Neuronal stem cell (in vitro differentiated cells): ENCODE data around the gene RPL7A.

Experiments used
- DNase-seq: peaks from one replicate; pipeline ENCODE4 v3.0.0-alpha.2; 2013; ENCODE audit warnings: low spot score
- H2AFZ ChIP-seq: one replicate; pipeline ENCODE4 v1.6.1; 2013; ENCODE audit warnings: mild to moderate bottlenecking, low read length, inconsistent platforms
- H2AK5ac ChIP-seq: 2 replicates; pipeline ENCODE4 v1.6.1; 2013; ENCODE audit warnings: low read depth, mild to moderate bottlenecking, inconsistent platforms, low read length, moderate library complexity, mixed read lengths
- H2BK120ac ChIP-seq: 2 replicates; pipeline ENCODE4 v1.6.1; 2013; ENCODE audit warnings: low read depth, mild to moderate bottlenecking, inconsistent platforms, low read length, moderate library complexity, mixed read lengths
- H2BK12ac ChIP-seq: one replicate; pipeline ENCODE4 v1.6.1; 2013; ENCODE audit warnings: low read length, inconsistent platforms
- H2BK15ac ChIP-seq: 2 replicates; pipeline ENCODE4 v1.6.1; 2013; ENCODE audit warnings: mild to moderate bottlenecking, low read length, inconsistent platforms, mixed read lengths
- H2BK5ac ChIP-seq: one replicate; pipeline ENCODE4 v1.6.1; 2013; ENCODE audit warnings: inconsistent platforms, mild to moderate bottlenecking, low read length, moderate library complexity
- H3K14ac ChIP-seq: one replicate; pipeline ENCODE4 v1.6.1; 2013; ENCODE audit warnings: low read length, inconsistent platforms
- H3K18ac ChIP-seq: 2 replicates; pipeline ENCODE4 v1.6.1; 2013; ENCODE audit warnings: low read length, inconsistent platforms
- H3K23ac ChIP-seq: 2 replicates; pipeline ENCODE4 v1.6.1; 2013; ENCODE audit warnings: low read depth, mild to moderate bottlenecking, mixed read lengths, low read length, inconsistent platforms; ENCODE audit not compliant: poor library complexity
- H3K27ac ChIP-seq: replicated peaks from 3 replicates; pipeline ENCODE4 v1.5.1; 2013; ENCODE audit warnings: low read length, inconsistent platforms
- H3K27me3 ChIP-seq, 3 experiments: 2 replicates each; pipeline ENCODE4 v1.6.1; 2013; ENCODE audit warnings: low read length in 3 of 3, mild to moderate bottlenecking in 2 of 3, inconsistent platforms in 1 of 3, low read depth in 1 of 3, mixed read lengths in 1 of 3, moderate library complexity in 1 of 3; ENCODE audit not compliant: control insufficient read depth in 3 of 3, insufficient read depth in 3 of 3
- H3K36me3 ChIP-seq, 2 donors: replicated peaks in 1 of 2; 2 replicates each; pipeline ENCODE4 v1.6.1; 2013; ENCODE audit warnings: low read length in 2 of 2; ENCODE audit not compliant: control insufficient read depth in 2 of 2, insufficient read depth in 2 of 2
- H3K4ac ChIP-seq: 2 replicates; pipeline ENCODE4 v1.6.1; 2013; ENCODE audit warnings: inconsistent platforms, mild to moderate bottlenecking, low read length, moderate library complexity
- H3K4me1 ChIP-seq, 2 donors: 1 replicate in 1 of 2; 2 replicates in 1 of 2; pipeline ENCODE4 v1.6.1; 2013; ENCODE audit warnings: low read length in 2 of 2, low read depth in 1 of 2; ENCODE audit not compliant: control insufficient read depth in 2 of 2, insufficient read depth in 1 of 2
- H3K4me2 ChIP-seq: one replicate; pipeline ENCODE4 v1.6.1; 2013; ENCODE audit warnings: mild to moderate bottlenecking, low read length, inconsistent platforms; ENCODE audit not compliant: insufficient read depth, poor library complexity, severe bottlenecking
- H3K4me3 ChIP-seq, 2 donors: 2 replicates each; pipeline ENCODE4 v1.5.1; 2013; ENCODE audit warnings: low read length in 2 of 2, mild to moderate bottlenecking in 2 of 2, inconsistent platforms in 1 of 2, moderate library complexity in 1 of 2
- H3K79me1 ChIP-seq: one replicate; pipeline ENCODE4 v1.6.1; 2013; ENCODE audit warnings: low read depth, mild to moderate bottlenecking, inconsistent platforms, low read length, moderate library complexity
- H3K9ac ChIP-seq: one replicate; pipeline ENCODE4 v1.6.1; 2013; ENCODE audit warnings: mild to moderate bottlenecking, low read depth, low read length, inconsistent platforms; ENCODE audit not compliant: poor library complexity
- H3K9me3 ChIP-seq, 2 donors: replicated peaks in 1 of 2; 2 replicates each; pipeline versions ENCODE3 to v1.6.1; 2013; ENCODE audit warnings: low read length in 2 of 2, mild to moderate bottlenecking in 2 of 2, inconsistent platforms in 1 of 2, low read depth in 1 of 2, mixed read lengths in 1 of 2, moderate library complexity in 1 of 2; ENCODE audit not compliant: control insufficient read depth in 2 of 2, insufficient read depth in 1 of 2
- H4K8ac ChIP-seq: one replicate; pipeline ENCODE4 v1.6.1; 2013; ENCODE audit warnings: low read depth, mild to moderate bottlenecking, inconsistent platforms, low read length, moderate library complexity
- H4K91ac ChIP-seq: one replicate; pipeline ENCODE4 v1.6.1; 2013; ENCODE audit warnings: low read length, low read depth, mild to moderate bottlenecking, inconsistent platforms; ENCODE audit not compliant: poor library complexity
- WGBS, 2 donors: extraction: QIAGEN DNeasy Blood & Tissue Kit; methylation state at CpG; one replicate each; pipeline ENCODE4 v1.1.7; 2013; ENCODE audit warnings: missing lambda C conversion rate in 2 of 2, mixed read lengths in 1 of 2; ENCODE audit not compliant: insufficient read length in 2 of 2, insufficient replicate concordance in 1 of 2; ENCODE audit errors: extremely low coverage in 2 of 2; 5-methylcytosine and 5-hydroxymethylcytosine counted together

RPL7A gene

GRCh38 chr9:133355881-133356357 is 7.9 kb downstream of the RPL7A start:
- H2BK120ac ChIP-seq: no peak overlapping the region
- peaks cover 16% of the 10 kb centered on the region for H3K79me1 ChIP-seq
- WGBS, 2 donors: no CpG with 5 or more reads among the region's 31 CpGs
- no peak overlapping the region for H2BK5ac ChIP-seq
- peaks cover 0 to 5% of the 10 kb centered on the region in 2 donors for H3K9me3 ChIP-seq
- no peak overlapping the region for H3K4ac ChIP-seq
- H2BK15ac ChIP-seq: no peak overlapping the region
- peak overlapping the region; percentile 73 for H2AK5ac ChIP-seq
- H4K8ac ChIP-seq: peak overlapping the region; percentile 70
- peak overlapping the region; percentile 97 for H2AFZ ChIP-seq
- H3K27me3 ChIP-seq: no peaks in the 10 kb centered on the region
- H4K91ac ChIP-seq: no peak overlapping the region
- H3K36me3 ChIP-seq: peaks cover 36 to 71% of the 10 kb centered on the region in 2 donors
- H3K18ac ChIP-seq: peak overlapping the region; percentile 67
- peak overlapping the region; percentile 95 for H3K4me2 ChIP-seq
- H3K23ac ChIP-seq: no peak overlapping the region
- no peak for DNase-seq
- H2BK12ac ChIP-seq: no peak overlapping the region
- H3K4me3 ChIP-seq: peak overlapping the region; percentile 88 to 90
- no peak overlapping the region for H3K27ac ChIP-seq
- no peak overlapping the region for H3K14ac ChIP-seq
- peaks cover 4 to 10% of the 10 kb centered on the region in 2 donors for H3K4me1 ChIP-seq
- H3K9ac ChIP-seq: peak overlapping the region; percentile 78

GRCh38 chr9:133356391-133357091 is 8.5 kb downstream of the RPL7A start, which contains the start of the genes SURF1 and SURF2:
TSS of gene SURF1 (minus strand) at chr9:133356487. CDS start at chr9:133356453, 34 bp downstream.
TSS of gene SURF2 (plus strand) at chr9:133356550. CDS start at chr9:133356593, 43 bp downstream.
- no peak within 1 kb of the TSS for H3K14ac ChIP-seq
- peak within 1 kb of the TSS; percentile 70 for H4K8ac ChIP-seq
- H3K4me2 ChIP-seq: peak within 1 kb of the TSS; percentile 95
- peak within 1 kb of the TSS; percentile 90 for H3K23ac ChIP-seq
- H3K4me1 ChIP-seq: peaks cover 4 to 10% of the 10 kb centered on the region in 2 donors
- H3K9me3 ChIP-seq: peaks cover 0 to 5% of the 10 kb centered on the region in 2 donors
- WGBS, 2 donors: no CpG with 5 or more reads among the region's 78 CpGs
- peak within 1 kb of the TSS; percentile 84 for H2AK5ac ChIP-seq
- no peak within 1 kb of the TSS for H3K27ac ChIP-seq
- H2AFZ ChIP-seq: peak within 1 kb of the TSS; percentile 97
- H3K27me3 ChIP-seq: no peaks in the 10 kb centered on the region
- no peak within 1 kb of the TSS for H2BK15ac ChIP-seq
- H2BK120ac ChIP-seq: no peak within 1 kb of the TSS
- H3K79me1 ChIP-seq: peaks cover 16% of the 10 kb centered on the region
- H3K9ac ChIP-seq: peak within 1 kb of the TSS; percentile 98
- H2BK12ac ChIP-seq: no peak within 1 kb of the TSS
- H3K36me3 ChIP-seq: peaks cover 33 to 71% of the 10 kb centered on the region in 2 donors
- peak within 1 kb of the TSS; percentile 88 to 90 for H3K4me3 ChIP-seq
- no peak within 1 kb of the TSS for H4K91ac ChIP-seq
- peak within 1 kb of the TSS; percentile 45 for H2BK5ac ChIP-seq
- no peak within 1 kb of the TSS for H3K4ac ChIP-seq
- H3K18ac ChIP-seq: peak within 1 kb of the TSS; percentile 98
- peak; percentile 80 for DNase-seq

DNA sequence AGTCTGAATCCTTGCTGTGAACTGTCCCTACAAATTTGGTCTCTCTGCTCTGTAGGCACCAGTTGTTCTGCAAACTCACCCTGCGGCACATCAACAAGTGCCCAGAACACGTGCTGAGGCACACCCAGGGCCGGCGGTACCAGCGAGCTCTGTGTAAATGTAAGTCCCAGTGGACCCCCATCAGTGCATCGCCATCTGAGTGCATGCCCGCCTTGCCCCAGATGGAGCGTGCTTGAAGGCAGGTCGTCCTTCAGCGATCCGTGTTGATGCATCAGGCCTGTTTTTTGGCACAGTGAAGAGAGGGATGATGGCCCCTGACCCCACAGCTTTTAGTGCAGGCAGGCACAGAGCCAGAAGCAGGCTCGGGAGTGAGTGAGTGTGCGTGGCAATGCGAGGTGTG is 9.6 kb downstream of the RPL7A start:
- WGBS, 2 donors: no CpG with 5 or more reads among the region's 14 CpGs
- no peak overlapping the region for H3K4ac ChIP-seq
- H3K79me1 ChIP-seq: peaks cover 16% of the 10 kb centered on the region
- H3K23ac ChIP-seq: no peak overlapping the region
- H3K4me2 ChIP-seq: no peak overlapping the region
- no peak overlapping the region for H2AFZ ChIP-seq
- no peak overlapping the region for H2BK15ac ChIP-seq
- H4K91ac ChIP-seq: no peak overlapping the region
- H3K36me3 ChIP-seq: peaks cover 28 to 71% of the 10 kb centered on the region in 2 donors
- no peak overlapping the region for H2BK5ac ChIP-seq
- H3K4me3 ChIP-seq: peak overlapping the region; percentile 12 to 88
- H3K4me1 ChIP-seq: peaks cover 4 to 10% of the 10 kb centered on the region in 2 donors
- no peak for DNase-seq
- no peaks in the 10 kb centered on the region for H3K9me3 ChIP-seq
- H2BK120ac ChIP-seq: no peak overlapping the region
- H4K8ac ChIP-seq: no peak overlapping the region
- no peak overlapping the region for H2AK5ac ChIP-seq
- no peak overlapping the region for H3K18ac ChIP-seq
- no peaks in the 10 kb centered on the region for H3K27me3 ChIP-seq
- H3K9ac ChIP-seq: peak overlapping the region; percentile 9
- no peak overlapping the region for H2BK12ac ChIP-seq
- H3K14ac ChIP-seq: no peak overlapping the region
- no peak overlapping the region for H3K27ac ChIP-seq

- H2BK12ac ChIP-seq: no peak overlapping the region
- DNase-seq: no peak
- H3K4ac ChIP-seq: no peak overlapping the region
- no peak overlapping the region for H3K14ac ChIP-seq
- H2BK5ac ChIP-seq: no peak overlapping the region
- H3K36me3 ChIP-seq: peaks cover 35 to 70% of the 10 kb centered on the region in 2 donors
- no peak overlapping the region for H3K18ac ChIP-seq
- H2BK15ac ChIP-seq: no peak overlapping the region
- peaks cover 4 to 10% of the 10 kb centered on the region in 2 donors for H3K4me1 ChIP-seq
- H3K23ac ChIP-seq: peak overlapping the region; percentile 20
- no peaks in the 10 kb centered on the region for H3K27me3 ChIP-seq
- H3K4me2 ChIP-seq: no peak overlapping the region
- no peak overlapping the region for H4K8ac ChIP-seq
- H2BK120ac ChIP-seq: no peak overlapping the region
- no peaks in the 10 kb centered on the region for H3K9me3 ChIP-seq
- H2AK5ac ChIP-seq: peak overlapping the region; percentile 20
- peaks cover 16% of the 10 kb centered on the region for H3K79me1 ChIP-seq
- H3K27ac ChIP-seq: no peak overlapping the region
- no CpG with 5 or more reads among the region's 20 CpGs for WGBS, 2 donors
- H3K4me3 ChIP-seq: no peak overlapping the region
- H4K91ac ChIP-seq: no peak overlapping the region
- no peak overlapping the region for H2AFZ ChIP-seq
- H3K9ac ChIP-seq: no peak overlapping the region
Measured at GRCh38 chr9:133359399-133360175, 11.6 kb downstream of the RPL7A start.
